NOMO-1 (cell line): ENCODE data around the gene KRTAP12-2.
"Not testable (repeated sequence)": the region's sequence is repeated elsewhere in the genome, so short reads cannot be mapped to it uniquely, and the experiment has no call there.

Source experiments
- DNase-seq, 2 experiments: peaks; one replicate each; lab custom pipeline; 2025; ENCODE audit not compliant: unreplicated experiment in 2 of 2; lab: John Stamatoyannopoulos, UW

KRTAP12-2 gene

DNA sequence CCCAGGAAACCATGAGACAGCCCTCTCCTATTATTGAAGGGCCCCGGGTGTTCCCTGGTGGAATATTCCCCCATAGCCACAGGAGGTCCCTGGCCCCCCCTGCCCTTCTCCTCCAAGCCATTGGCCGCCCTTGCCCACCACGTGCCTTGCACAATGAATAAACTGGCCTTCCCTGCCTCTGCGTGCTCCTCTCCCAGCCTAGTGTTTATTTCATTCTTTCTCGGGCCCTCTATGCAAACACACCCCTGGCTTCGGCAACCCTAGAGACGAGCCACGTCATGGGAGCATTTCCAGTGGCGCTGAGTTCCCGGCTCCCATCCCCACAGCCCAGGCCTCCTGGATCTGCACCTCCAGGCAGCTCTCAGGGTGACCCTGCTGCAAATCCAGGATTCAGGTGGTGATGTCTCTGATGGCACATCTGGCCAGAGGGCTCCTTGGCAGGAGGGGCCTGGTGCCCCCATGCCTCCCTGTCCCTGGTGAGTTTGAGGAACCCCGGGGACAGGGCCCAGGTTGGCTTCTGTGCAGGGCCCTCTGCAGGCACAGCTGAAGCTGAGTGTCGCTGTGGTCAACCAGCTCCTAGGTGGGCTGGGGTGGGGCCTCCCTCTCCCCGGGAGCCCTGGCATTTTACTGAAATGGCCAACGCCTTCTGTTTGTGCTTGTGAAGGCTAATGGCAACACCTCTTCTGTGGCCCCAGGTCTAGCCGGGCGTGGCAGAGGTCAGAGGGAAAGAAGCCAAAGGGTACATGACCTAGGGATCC, 36.4 kb upstream of the KRTAP12-2 start:
- no peak for DNase-seq

DNA sequence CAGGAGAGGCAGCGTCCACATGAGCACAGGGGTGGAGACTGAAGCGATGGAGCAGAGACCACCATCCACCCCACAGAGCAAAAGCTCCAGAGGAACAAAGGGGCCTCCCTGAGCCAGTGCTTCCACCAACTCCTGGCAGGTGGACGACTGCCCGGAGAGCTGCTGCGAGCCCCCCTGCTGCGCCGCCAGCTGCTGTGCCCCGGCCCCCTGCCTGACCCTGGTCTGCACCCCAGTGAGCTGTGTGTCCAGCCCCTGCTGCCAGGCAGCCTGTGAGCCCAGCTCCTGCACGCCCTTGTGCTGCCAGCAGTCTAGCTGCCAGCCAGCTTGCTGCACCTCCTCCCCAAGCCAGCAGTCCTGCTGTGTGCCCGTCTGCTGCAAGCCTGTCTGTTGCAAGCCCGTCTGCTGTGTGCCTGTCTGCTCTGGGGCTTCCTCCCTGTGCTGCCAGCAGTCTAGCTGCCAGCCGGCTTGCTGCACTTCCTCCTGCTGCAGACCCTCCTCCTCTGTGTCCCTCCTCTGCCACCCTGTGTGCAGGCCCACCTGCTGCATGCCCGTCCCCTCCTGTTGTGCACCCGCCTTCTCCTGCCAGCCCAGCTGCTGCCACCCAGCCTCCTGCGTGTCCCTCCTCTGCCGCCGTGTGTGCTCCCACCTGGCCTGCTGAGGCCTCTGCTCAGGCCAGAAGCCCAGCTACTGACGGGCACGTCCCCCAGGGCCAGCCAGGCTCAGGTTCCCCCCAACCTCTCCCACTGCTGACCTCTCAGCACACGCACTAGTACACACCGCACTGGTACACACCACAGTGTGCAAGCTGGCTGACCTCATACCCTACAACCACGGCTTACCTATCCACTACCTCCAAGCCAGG, 35.6 kb upstream of the KRTAP12-2 start:
- DNase-seq: no peak

DNA sequence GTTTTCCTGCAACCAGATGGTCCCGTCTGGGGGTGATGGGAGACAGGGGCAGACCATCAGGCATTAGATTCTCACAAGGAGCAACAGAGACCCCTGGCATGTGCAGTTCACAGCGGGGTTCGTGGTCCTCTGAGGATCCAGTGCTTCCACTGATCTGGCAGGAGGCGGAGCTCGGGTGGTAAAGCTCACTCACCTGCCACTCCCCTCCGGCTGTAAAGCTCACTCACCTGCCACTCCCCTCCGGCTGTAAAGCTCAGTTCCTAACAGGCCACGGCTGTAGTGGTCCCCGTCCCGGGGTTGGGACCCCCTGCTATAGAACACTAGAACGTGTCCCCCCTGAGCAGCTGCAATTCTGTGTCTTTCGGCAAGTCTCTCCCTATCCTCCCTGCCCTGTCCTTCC, 34.8 kb upstream of the KRTAP12-2 start:
- no peak for DNase-seq

DNA sequence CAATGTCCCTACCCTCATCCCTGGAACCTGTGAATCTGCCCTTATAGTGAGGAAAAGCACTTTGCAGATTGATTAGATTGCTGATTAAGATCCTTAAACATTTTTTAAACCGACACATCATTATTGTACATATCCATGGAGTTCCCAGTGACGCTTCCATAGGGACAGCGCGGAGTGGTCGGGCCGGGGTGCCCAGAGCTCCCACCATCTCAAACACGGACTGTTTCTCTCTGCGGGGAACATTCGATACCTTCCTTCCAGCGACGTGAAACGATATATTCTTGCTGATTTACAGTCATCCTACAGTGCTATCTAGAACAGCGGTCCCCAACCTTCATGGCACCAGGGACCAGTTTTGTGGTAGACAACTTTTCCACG, 34.3 kb upstream of the KRTAP12-2 start:
- no peak for DNase-seq

DNA sequence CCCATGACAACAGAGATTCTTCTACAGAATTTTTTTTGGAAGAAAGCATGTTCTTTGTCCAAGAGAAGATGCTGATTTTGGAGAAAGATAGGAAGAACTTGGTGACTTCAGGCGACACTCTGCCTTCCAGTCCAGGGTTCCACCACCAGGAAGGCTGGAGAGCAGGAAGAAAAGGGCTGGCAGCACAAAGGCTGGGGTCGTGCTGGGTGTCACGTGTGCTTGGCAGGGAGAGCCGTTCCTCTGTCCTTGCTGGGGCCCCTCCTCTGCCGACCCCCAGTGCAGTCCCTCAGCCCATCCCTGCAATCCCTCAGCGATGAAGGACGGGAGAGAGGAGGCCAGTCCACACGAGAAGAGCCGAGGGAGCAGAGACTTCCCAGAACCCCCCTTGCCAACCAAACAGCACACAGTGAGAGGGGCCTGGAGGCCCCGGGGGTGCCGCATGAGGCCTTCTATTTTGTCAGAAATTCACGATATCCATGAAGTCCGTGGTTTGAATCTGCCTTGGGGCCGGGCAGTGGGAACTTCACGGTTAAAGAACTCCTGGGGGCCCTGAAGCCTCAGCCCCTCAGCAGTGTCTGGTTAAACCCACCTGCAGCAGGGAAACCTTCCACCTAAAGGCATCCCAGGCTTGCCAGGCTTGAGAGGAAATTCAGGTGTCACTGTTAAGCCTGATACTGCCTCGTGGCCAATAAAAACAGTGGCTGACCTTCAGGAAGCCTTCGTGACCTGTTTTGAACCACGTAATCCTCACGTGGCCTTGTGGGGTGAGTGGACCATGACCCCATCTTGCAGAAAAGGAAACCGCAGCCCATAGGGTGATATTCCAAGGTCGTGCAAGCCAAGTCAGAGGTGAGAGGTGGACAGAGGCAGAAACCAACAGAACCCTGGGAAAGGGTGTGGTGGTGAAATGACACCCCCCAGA, 33.6 kb upstream of the KRTAP12-2 start:
- no peak for DNase-seq

DNA sequence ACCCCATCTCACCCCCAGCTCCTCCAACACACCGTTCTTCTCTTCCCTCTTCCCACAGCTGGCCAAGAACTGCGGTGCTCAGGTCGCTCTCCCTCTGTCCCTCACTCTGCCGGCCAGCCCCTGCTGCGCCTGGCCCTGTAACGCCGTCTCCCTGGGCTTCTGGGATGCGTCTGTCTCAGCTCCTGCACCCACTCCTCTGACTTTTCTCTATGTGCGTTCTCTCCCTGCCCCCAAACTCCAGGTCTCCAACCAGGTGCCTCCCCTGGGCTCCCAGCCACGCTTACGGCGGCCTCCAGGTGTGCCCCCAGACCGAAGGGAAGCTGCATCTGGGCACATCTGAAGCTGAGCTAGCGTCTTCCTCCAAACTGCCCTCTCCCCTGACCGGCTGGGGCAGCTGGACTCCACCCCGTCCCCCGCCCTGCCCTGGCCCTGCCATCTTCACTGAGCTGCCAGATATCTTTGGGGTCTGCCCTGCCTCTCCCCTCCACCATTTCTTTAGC, 32.8 kb upstream of the KRTAP12-2 start:
- no peak for DNase-seq

DNA sequence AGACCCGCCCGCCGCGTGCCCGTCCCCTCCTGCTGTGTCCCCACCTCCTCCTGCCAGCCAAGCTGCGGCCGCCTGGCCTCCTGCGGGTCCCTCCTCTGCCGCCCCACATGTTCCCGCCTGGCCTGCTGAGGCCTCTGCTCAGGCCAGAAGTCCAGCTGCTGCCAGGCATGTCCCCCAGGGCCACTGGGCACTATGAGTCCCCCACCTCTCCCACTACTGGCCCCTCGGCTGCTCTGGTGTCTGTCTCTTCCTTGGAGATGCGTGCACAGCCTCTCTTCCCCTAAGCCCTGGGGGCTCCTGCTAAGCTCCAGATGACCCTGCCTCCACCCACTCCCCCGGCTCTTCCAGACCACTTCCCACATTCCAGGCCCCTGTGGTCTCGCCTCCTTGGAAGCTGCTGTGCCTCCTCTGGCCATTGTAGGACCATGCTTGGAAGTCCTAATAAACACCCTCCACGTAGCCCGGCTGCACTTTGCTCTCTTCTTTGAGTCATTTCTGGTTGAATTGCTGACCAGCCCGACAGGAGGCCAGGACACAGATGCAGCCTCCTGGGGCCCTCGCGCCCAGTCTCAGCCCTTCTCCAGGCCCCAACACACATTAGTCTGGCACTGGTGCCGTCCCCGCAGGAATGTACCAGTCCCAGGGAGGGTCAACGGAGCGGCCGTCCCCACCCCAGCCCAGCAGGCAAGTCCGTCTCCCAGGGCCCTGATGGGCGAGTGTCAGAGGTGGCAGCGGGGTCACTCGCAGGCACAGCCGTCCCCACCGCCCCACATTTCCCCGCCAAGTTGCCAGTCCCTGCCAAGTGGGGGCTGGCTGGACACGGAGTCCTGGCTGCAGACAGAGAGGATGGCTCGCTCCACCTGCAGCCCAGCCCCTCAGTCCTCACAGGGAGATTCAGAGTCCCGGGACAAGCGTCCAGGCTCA, 31.3 kb upstream of the KRTAP12-2 start:
- no peak for DNase-seq

DNA sequence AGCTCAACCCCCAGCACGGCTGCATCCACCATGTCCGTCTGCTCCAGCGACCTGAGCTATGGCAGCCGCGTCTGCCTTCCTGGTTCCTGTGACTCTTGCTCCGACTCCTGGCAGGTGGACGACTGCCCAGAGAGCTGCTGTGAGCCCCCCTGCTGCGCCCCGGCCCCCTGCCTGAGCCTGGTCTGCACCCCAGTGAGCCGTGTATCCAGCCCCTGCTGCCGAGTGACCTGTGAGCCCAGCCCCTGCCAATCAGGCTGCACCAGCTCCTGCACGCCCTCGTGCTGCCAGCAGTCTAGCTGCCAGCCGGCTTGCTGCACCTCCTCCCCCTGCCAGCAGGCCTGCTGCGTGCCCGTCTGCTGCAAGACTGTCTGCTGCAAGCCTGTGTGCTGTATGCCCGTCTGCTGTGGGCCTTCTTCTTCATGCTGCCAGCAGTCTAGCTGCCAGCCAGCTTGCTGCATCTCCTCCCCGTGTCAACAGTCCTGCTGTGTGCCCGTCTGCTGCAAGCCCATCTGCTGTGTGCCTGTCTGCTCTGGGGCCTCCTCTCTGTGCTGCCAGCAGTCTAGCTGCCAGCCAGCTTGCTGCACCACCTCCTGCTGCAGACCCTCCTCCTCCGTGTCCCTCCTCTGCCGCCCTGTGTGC, 30.6 kb upstream of the KRTAP12-2 start, which contains the start of gene KRTAP10-12:
Gene KRTAP10-12, plus strand, starts transcription at position 1 of the 639 bp plus-strand sequence. Its CDS starts 30 bp downstream, at position 31.
- not testable (repeated sequence) for DNase-seq

DNA sequence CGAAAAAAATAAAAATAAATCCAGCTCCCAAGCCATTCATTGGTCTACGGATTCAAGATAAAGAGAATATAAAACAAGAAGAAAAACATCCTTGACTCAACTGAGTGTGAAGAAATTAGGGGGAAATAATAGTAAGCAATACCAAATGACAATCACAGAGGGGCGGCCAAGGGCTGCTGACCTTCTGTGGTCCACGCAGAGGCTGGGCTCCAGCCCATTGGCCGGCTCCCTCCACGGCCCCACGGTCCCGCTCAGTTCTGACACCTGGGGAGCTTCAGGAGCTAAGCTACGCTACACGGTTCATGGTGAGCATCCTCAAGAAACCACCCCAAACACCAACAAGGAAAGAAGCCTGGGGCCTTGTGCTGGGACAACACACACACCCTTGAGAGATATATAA, 29.8 kb upstream of the KRTAP12-2 start:
- no peak for DNase-seq

DNA sequence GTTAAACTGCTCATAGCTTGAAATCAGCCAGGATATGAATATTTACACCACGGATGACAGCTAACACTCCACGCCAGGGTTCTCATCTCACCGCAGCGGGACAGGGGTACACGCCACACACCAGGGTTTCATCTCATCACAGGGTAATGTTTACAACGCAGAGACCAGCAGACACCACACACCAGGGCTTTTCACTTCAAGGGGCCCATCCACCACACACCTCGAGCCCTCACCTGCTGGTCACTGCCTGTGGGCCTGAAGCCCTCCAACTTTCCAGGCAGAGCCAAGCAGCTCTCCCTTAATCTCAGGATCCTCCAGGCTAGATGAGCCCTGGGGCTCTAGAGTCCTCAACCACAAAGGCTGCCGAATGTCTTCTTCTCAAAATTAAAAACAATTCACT, 28.9 kb upstream of the KRTAP12-2 start:
- no peak for DNase-seq

DNA sequence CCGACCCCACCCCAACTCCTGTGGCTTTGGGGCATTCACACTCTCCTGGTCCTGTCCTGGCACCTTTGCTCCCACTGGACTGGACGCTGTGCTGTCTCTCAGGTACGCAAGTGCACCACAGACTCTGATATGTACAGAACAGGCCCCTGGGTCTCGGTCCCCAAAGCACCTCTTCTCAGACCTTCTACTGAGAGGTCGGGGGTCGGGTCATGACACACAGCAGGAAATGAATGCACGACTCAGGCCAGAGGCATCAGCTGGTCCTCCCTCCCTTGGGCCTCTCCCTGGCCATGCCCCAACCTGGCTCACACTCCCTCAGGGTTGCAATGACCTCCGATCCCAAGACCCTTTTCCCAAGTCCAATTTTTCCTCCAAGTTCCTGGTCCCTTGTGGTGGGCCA, 28.5 kb upstream of the KRTAP12-2 start:
- DNase-seq: no peak

DNA sequence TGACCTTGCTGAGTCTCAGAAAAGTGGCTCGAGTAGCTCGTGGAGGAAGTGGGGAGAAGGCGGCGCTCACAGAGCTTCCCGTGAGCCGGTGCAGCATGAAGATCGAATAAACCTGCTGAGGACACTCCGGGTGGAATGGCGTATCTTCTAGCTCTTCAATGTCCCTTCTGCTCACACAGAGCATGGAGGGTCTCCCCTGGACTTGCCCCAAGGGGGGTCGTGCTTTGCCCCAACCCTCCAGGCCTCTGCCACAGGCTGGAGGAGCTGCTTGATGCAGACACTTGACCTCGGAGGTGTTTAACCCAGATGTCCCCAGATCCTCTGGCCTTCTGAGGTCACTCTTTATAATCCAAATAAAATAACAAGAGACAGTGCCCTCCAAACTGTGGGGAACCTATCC, 28.0 kb upstream of the KRTAP12-2 start:
- no peak for DNase-seq

DNA sequence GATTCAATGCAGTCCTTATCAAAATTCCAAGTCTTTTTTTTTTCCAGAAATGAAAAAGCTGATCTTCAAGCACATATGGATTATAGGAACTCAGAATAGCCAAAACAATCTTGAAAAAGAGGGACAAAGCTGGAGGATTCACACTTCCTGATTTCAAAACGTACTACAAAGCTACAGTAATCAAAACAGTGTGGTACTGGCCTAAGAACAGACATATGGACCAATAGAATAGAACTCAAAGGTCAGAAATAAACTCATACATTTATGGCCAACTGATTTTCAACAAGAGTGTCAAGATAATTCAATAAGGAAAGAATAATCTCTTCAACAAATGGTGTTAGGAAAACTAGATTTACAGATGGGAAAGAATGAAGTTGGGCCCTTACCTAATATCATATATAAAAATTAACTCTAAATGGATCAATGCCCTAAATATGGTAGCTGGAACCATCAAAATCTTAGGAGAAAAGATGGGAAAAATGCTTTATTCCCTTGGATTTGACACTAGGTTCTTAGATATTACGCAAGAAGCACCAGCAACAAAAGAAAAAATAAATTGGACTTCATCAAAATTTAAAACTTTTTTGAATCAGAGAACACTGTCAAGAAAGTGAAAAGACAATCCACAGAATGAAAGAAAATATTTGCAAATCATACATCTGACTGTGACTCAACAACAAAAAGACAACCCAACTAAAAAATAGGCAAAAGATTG, 26.2 kb upstream of the KRTAP12-2 start:
- DNase-seq: no peak

DNA sequence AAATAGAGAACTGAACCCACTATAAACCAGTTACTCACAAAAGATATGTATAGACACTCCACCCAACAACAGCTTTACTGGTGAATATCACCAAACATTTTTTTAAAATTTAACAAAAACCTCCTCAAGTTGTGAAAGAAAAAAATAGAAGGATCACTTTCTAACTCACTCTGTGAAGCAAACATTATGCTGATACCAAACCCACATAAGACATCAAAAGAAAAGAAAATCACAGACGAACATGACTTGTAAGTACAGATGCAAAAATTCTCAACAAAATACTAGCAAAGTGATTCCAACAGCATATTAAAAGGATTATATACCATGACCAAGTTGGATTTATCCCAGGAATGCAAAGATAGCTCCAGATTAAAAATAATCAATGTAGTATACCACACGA, 25.0 kb upstream of the KRTAP12-2 start:
- DNase-seq: no peak

DNA sequence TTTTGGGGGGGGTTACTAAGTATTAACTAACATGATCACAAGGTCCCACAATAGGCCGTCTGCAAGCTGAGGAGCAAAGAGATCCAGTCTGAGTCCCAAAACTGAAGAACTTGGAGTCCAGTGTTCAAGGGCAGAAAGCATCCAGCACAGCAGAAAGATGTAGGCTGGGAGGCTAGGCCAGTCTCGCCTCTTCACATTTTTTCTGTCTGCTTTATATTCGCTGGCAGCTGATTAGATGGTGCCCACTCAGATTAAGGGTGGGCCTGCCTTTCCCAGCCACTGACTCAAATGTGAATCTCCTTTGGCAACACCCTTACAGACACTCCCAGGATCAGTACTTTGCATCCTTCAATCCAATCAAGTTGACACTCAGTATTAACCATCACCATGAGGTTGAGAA, 23.0 kb upstream of the KRTAP12-2 start:
- not testable (repeated sequence) for DNase-seq

DNA sequence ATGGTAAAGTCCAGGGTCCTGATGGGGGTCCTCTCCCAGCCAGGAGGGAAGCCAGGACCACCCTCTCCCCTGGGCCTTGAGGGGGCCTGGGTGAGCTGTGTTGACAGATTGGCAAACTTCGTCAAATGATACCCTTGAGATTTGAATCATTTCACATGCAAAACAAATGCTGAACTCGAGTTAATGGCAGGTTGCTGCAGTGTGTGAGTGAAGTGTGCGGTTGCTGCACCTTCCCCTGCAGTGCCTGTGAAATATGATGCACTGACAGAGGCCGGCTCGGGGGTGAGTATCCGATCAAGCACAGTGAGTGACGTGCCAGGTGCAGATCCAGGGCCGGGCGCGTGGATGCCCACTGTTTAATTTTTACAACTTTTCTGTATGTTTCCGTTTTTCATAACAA, 20.9 kb upstream of the KRTAP12-2 start:
- DNase-seq: no peak

DNA sequence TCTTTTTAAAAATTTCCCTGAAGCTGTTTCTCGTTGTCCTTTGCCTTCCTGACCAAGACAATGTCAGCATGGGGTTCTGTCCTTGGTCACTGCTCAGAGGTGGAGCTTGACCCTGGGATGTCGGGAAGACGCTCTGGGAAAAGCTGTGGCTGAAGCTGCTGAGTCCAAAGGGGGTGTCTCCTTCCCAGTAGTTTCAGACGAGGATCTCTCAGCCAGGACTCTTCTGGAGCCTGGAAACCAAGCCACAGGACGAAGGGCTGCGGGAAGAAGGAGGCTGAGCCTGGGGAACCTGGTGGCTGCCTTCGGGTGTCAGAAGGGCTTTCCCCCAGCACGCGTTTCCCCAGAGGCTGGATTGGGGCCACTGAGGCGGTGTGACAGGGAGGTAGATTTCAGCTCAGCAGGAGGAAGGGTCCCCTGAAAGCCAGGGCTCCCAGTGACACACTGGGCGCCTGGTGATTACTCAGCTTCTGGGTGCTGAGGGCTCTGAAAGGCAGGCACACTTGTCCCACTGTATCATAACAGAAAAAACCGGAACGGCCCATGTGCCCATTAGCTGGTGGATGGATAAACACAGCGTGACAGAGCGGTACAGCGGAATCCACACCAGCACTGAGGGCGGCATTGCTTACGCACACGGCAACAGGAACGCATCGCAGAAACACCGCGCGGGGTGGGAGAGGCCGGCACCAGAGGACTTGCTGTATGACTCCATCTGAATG, 20.3 kb upstream of the KRTAP12-2 start:
- no peak for DNase-seq
